Heart left ventricle (tissue), 16 donors: ENCODE measurements around the gene RPL5. TPM values are rescaled to one million over a fixed set of nuclear protein-coding genes. Genes with fewer than 3 reads are reported as not detected.

ENCODE experiments used
- ATAC-seq, 4 donors: fragments of 200-7000 bp; cut with Tn5 transposase; one replicate each; pipeline ENCODE4 v1.9.1; 2020 to 2022; ENCODE audit warnings: moderate library complexity in 4 of 4, mild to moderate bottlenecking in 3 of 4, moderate number of reproducible peaks in 1 of 4
- DNase-seq, 5 donors: peaks; one replicate each; pipeline ENCODE4 v3.0.0-alpha.2; 2020
- H3K27ac ChIP-seq, 12 donors: fragments of 200-600 bp; sonication (generic) in 4 of 12; one replicate each; pipeline versions ENCODE4 v1.5.0 to v1.8.0; 2016 to 2022; ENCODE audit warnings: mild to moderate bottlenecking in 2 of 12
- H3K27me3 ChIP-seq, 9 donors: fragments of 200-600 bp; sonication (generic) in 2 of 9; one replicate each; pipeline versions ENCODE4 v1.5.1 to v1.8.0; 2016 to 2022; ENCODE audit warnings: mild to moderate bottlenecking in 3 of 9
- H3K36me3 ChIP-seq, 9 donors: fragments of 200-600 bp; sonication (generic) in 2 of 9; one replicate each; pipeline versions ENCODE4 v1.5.0 to v1.8.0; 2018 to 2022; ENCODE audit warnings: mild to moderate bottlenecking in 2 of 9
- H3K4me1 ChIP-seq, 12 donors: fragments of 200-600 bp; sonication (generic) in 4 of 12; one replicate each; pipeline versions ENCODE4 v1.5.0 to v1.8.0; 2016 to 2022; ENCODE audit warnings: mild to moderate bottlenecking in 3 of 12
- H3K4me3 ChIP-seq, 12 donors: fragments of 200-600 bp; sonication (generic) in 4 of 12; one replicate each; pipeline versions ENCODE4 v1.5.0 to v1.8.0; 2017 to 2022; ENCODE audit warnings: mild to moderate bottlenecking in 9 of 12, moderate library complexity in 4 of 12
- H3K9me3 ChIP-seq, 12 donors: fragments of 200-600 bp; sonication (generic) in 4 of 12; one replicate each; pipeline versions ENCODE4 v1.5.0 to v1.8.0; 2016 to 2022; ENCODE audit warnings: mild to moderate bottlenecking in 1 of 12
- POLR2A ChIP-seq, 2 donors: fragments of 450-650 bp; IDR thresholded peaks; one replicate each; pipeline ENCODE4 v1.6.1; 2017; ENCODE audit warnings: antibody characterized with exemption in 2 of 2, mild to moderate bottlenecking in 2 of 2, moderate library complexity in 2 of 2
- WGBS, 4 donors: extraction: QIAGEN DNeasy Blood & Tissue Kit in 2 of 4; methylation state at CpG; one replicate each; pipeline versions ENCODE4 v1.1.5 to v1.1.7; 2013 to 2018; 5-methylcytosine and 5-hydroxymethylcytosine counted together
- intact Hi-C, 10 donors: fragments of 100-400 bp; cut with DNase I; formaldehyde crosslinking; loops; one replicate each; pipeline versions ENCODE4 v1.11.1 to v1.14.2; 2022
- polyA plus RNA-seq, 2 donors: library from polyadenylated mRNA; stranded (reverse); fragments of 200-250 nt; gene quantifications; one replicate each; pipeline ENCODE4 v1.2.3, GENCODE V29; 2013
- total RNA-seq, 9 donors: library from RNA; depleted of rRNA in 2 of 9; stranded (reverse); fragments of >200 nt in 2 of 9; fragmentation: NEBNext Ultra II Directional in 3 of 9; extraction: Animal tissue kit (Norgen Biotek cat#: 25700) in 3 of 9; gene quantifications; one replicate each; pipeline versions ENCODE4 v1.1.0 to v1.2.4, GENCODE V29; 2016 to 2023
- TF ChIP-seq, protein P1 (sequence below), 12 donors: fragments of 200-600 bp; sonication (generic) in 4 of 12; IDR thresholded peaks; one replicate each; pipeline versions ENCODE4 v1.5.0 to v1.8.0; 2018 to 2022; ENCODE audit warnings: antibody characterized with exemption in 12 of 12, mild to moderate bottlenecking in 5 of 12
- donor health status: ischemic (EF 13 %, LVEDD 7.1; RV severe dilation, severe dysfunction).
- donor health status: healthy with polysubstance abuse.
- donor health status: DM: no; HTN: yes; CAD: no.
- donor health status: DM: no; HTN: no; CAD: no.
- donor health status: ischemic (EF 25% LVEDD 6.9; RV normal size, moderate dysfunction).
- donor health status: ischemic (EF 25% LVEDD 5.7; RV mildly dilated, moderate dysfunction).
- donor health status: healthy.
- donor health status: DM: yes; HTN: yes; CAD: no.
- donor health status: ischemic (EF 35%, LVEDD 5.7; RV mildly dilated, moderate dysfunction).
- donor health status: nonischemic (EF 11% LVEDD 7.7; RV severe dilation, severe dysfunction).
- donor health status: DM: yes; HTN: yes; CAD: no.
- donor health status: PGD.
- donor health status: ischemic (EF 29% LVEDD 5.4; RV normal size, mild dysfunction).
- donor health status: nonischemic (EF 23%, LVEDD 6.1; RV moderate dilation, normal function).

RPL5 gene
- total and polyA plus RNA-seq, 11 donors: 463 to 1,711 (median 644) TPM

DNA sequence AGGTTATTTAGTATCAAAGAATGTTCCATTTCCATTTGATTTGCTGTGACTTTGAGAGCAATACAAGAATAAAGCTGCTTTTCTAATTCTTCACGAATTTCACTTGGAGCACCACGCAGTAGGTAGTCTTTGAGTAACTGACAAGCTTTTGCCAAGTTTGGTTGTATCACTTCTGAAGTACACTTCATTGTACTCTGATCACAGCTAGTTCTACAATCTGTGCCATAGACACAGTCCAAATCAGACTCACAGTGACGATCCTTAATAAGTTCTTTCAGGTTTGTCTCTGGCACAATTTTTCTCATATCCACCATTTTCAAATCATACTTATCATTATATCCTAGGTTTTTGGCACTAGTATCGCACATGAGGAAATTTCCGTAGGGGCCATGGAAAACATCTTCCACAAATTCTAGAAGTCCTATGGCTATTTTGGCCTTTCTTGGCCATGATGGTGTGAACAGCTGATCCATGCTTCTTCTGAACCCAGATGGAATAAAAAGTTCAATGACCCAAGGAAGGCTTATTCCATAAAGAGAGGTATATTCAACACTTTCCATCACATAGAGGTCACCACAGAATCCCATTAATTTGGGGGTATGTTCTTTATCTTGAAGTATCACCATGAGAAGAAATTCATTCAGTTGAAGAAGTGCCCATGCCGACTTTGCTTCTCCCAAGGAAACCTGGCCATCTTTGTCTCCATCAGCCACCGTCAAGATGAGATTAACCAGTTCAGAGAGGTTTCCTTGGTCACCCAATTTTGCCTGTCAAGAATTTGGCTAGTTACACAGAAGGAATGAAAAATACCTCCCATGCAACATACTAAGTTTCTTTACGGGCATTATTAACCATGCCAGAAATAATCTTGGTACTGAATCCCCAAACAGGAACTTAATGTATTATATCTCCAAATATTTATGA is 11.9 kb downstream of the RPL5 start:
- WGBS, 4 donors: 81 to 90% (median 89%) methylated on average over 8 of the region's 8 CpGs
- peaks cover 0 to 72% (median 59%) of the 10 kb centered on the region in 9 donors for H3K36me3 ChIP-seq
- intact Hi-C loops: no loop called here

DNA sequence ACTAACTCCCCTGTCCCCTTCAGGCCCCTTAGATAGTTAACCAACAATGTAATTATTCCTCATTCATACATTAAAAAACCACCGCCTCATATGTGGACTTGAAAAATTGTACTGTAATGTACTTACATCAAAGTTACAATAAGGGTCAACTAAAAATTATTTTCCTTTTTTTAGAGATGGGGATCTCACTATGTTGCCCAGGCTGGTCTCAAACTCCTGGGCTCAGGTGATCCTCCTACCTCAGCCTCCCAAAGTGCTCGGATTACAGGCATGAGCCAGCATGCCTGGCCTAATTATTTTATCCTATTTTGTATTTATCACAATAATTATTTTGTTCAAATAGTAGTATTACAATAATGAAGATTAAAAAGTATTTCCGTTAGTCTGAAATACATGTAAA is 12.6 kb downstream of the RPL5 start:
- 96 to 98% (median 97%) methylated on average over 3 of the region's 3 CpGs for WGBS, 4 donors
- TF ChIP-seq, protein P1, sequence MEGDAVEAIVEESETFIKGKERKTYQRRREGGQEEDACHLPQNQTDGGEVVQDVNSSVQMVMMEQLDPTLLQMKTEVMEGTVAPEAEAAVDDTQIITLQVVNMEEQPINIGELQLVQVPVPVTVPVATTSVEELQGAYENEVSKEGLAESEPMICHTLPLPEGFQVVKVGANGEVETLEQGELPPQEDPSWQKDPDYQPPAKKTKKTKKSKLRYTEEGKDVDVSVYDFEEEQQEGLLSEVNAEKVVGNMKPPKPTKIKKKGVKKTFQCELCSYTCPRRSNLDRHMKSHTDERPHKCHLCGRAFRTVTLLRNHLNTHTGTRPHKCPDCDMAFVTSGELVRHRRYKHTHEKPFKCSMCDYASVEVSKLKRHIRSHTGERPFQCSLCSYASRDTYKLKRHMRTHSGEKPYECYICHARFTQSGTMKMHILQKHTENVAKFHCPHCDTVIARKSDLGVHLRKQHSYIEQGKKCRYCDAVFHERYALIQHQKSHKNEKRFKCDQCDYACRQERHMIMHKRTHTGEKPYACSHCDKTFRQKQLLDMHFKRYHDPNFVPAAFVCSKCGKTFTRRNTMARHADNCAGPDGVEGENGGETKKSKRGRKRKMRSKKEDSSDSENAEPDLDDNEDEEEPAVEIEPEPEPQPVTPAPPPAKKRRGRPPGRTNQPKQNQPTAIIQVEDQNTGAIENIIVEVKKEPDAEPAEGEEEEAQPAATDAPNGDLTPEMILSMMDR (IDR thresholded peaks at IDR 0.05): no peak
- no peak for TF ChIP-seq POLR2A (IDR thresholded peaks at IDR 0.05)
- intact Hi-C loops: no loop called here
- Histone ChIP-seq H3K27ac (no peak overlapping the region), H3K4me1 (peaks cover 0 to 11% (median 3%) of the 10 kb centered on the region in 12 donors), H3K27me3 (no peaks in the 10 kb centered on the region), H3K36me3 (peaks cover 0 to 72% (median 54%) of the 10 kb centered on the region in 9 donors), H3K4me3 (no peak overlapping the region), H3K9me3 (no peaks in the 10 kb centered on the region)
- DNase-seq (no peak), ATAC-seq (no peak)

More for the DNA sequence above, 11.9 kb downstream of the RPL5 start:
- TF ChIP-seq, protein P1 (IDR thresholded peaks at IDR 0.05): no peak
- no peak overlapping the region for H3K4me3 ChIP-seq
- peak in 1 of 4 donors; percentile 16 for ATAC-seq
- H3K27ac ChIP-seq: no peak overlapping the region
- no peaks in the 10 kb centered on the region for H3K9me3 ChIP-seq
- H3K4me1 ChIP-seq: peaks cover 0 to 17% (median 9%) of the 10 kb centered on the region in 12 donors
- DNase-seq: no peak
- H3K27me3 ChIP-seq: no peaks in the 10 kb centered on the region

DNA sequence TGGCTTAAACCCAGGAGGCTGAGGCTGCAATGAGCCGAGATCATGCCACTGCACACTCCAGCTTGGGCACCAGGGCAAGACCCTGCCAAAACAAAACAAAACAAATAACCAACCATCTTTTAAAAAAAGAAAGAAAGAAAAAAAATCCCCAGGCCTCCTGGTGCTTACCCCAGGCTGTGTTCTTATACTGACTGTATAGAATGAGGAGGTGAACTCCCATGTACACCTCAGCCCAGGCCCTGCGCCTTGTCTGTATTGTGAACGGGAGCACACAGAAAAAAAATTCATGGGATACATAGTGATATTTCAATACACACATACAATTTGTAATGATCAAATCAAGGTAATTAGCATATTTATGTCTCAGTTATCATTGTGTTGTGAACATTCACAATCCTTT is 14.1 kb downstream of the RPL5 start:
- no peak overlapping the region for H3K27ac ChIP-seq
- intact Hi-C loops: no loop called here
- no peak overlapping the region for H3K4me3 ChIP-seq
- no peak for ATAC-seq
- H3K9me3 ChIP-seq: no peaks in the 10 kb centered on the region
- DNase-seq: no peak
- TF ChIP-seq, protein P1 (IDR thresholded peaks at IDR 0.05): no peak
- TF ChIP-seq POLR2A (IDR thresholded peaks at IDR 0.05): no peak
- H3K4me1 ChIP-seq: no peaks in the 10 kb centered on the region
- peaks cover 0 to 69% (median 47%) of the 10 kb centered on the region in 9 donors for H3K36me3 ChIP-seq
- 62 to 75% (median 65%) methylated on average over 3 of the region's 3 CpGs for WGBS, 4 donors
- no peaks in the 10 kb centered on the region for H3K27me3 ChIP-seq

DNA sequence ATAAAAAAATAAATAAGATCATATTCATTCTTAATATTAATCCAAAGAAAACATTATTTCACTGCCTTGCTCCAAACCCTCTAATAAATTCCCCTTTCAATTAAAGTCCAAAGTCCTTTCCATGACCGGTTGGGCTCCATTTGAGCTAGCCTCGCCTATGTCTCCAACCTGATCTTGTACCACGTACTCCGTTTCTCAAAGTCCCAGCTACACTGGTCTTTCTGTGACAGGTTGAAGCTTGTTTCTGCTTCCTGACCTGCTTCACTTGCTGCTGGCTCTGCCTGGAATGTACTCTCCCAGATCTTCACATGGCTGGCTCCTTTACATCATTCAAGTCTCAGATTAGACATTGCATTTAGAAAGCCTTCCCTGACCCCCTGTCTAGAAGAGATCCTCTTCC is 16.4 kb downstream of the RPL5 start:
- DNase-seq: no peak
- Histone ChIP-seq H3K36me3 (peaks cover 0 to 46% (median 24%) of the 10 kb centered on the region in 9 donors), H3K4me1 (peaks cover 0 to 8% (median 0%) of the 10 kb centered on the region in 12 donors), H3K27me3 (no peaks in the 10 kb centered on the region), H3K9me3 (no peaks in the 10 kb centered on the region), H3K4me3 (no peak overlapping the region), H3K27ac (no peak overlapping the region)
- TF ChIP-seq, protein P1 (IDR thresholded peaks at IDR 0.05): no peak
- TF ChIP-seq POLR2A (IDR thresholded peaks at IDR 0.05): no peak
- WGBS, 4 donors: 87 to 93% (median 90%) methylated on average over 4 of the region's 4 CpGs
- no peak for ATAC-seq
- intact Hi-C loops: no loop called here
